Endodermal cell (in vitro differentiated cells): ENCODE measurements around the gene CTLA4. TPM values are rescaled to one million over a fixed set of nuclear protein-coding genes. Genes with fewer than 3 reads are reported as not detected.

ENCODE experiments used
- DNase-seq: peaks from one replicate; pipeline ENCODE4 v3.0.0-alpha.2; 2017
- H3K27ac ChIP-seq: 2 replicates; pipeline ENCODE4 v1.5.1; 2013; ENCODE audit warnings: mild to moderate bottlenecking, low read depth, low read length, moderate library complexity
- H3K27me3 ChIP-seq: 2 replicates; pipeline ENCODE4 v1.6.1; 2013; ENCODE audit warnings: mild to moderate bottlenecking, low read length, moderate library complexity; ENCODE audit not compliant: insufficient read depth, control insufficient read depth, poor library complexity, severe bottlenecking
- H3K36me3 ChIP-seq: 2 replicates; pipeline ENCODE4 v1.7.0; 2013; ENCODE audit warnings: mild to moderate bottlenecking, low read length, moderate library complexity; ENCODE audit not compliant: control insufficient read depth, insufficient read depth
- H3K4me1 ChIP-seq: one replicate; pipeline ENCODE4 v1.7.0; 2013; ENCODE audit warnings: low read length; ENCODE audit not compliant: control insufficient read depth, insufficient read depth
- H3K4me3 ChIP-seq: 2 replicates; pipeline ENCODE4 v1.5.1; 2013; ENCODE audit warnings: mild to moderate bottlenecking, low read length, moderate library complexity
- H3K9ac ChIP-seq: 2 replicates; pipeline ENCODE4 v1.6.1; 2013; ENCODE audit warnings: mild to moderate bottlenecking, low read length, moderate library complexity; ENCODE audit not compliant: poor library complexity, severe bottlenecking; ENCODE audit errors: extremely low read depth
- H3K9me3 ChIP-seq: 2 replicates; pipeline ENCODE4 v1.6.1; 2013; ENCODE audit warnings: mild to moderate bottlenecking, low read length, moderate library complexity; ENCODE audit not compliant: control insufficient read depth
- H3K27ac Mint-ChIP-seq: 2 replicates; pipeline ENCODE4 v1.8.0; 2020; ENCODE audit warnings: mixed read lengths
- H3K27me3 Mint-ChIP-seq: 2 replicates; pipeline ENCODE4 v1.8.0; 2021; ENCODE audit warnings: mild to moderate bottlenecking, mixed read lengths; ENCODE audit not compliant: insufficient read depth
- H3K36me3 Mint-ChIP-seq: 2 replicates; pipeline ENCODE4 v1.8.0; 2020; ENCODE audit warnings: low read depth, mixed read lengths
- H3K4me1 Mint-ChIP-seq: 2 replicates; pipeline ENCODE4 v1.8.0; 2020; ENCODE audit warnings: mixed read lengths
- H3K4me3 Mint-ChIP-seq: 2 replicates; pipeline ENCODE4 v1.8.0; 2020; ENCODE audit warnings: mild to moderate bottlenecking, moderate library complexity, mixed read lengths
- H3K9me3 Mint-ChIP-seq: 2 replicates; pipeline ENCODE4 v1.8.0; 2020; ENCODE audit warnings: mild to moderate bottlenecking, mixed read lengths
- WGBS, 2 experiments: methylation state at CpG; one replicate each; pipeline versions ENCODE4 v1.1.5 to v1.1.7; 2013; ENCODE audit warnings: missing lambda C conversion rate in 2 of 2, mixed read lengths in 1 of 2; ENCODE audit not compliant: insufficient coverage in 1 of 2, insufficient read length in 1 of 2; 5-methylcytosine and 5-hydroxymethylcytosine counted together
- total RNA-seq, 2 donors: library from RNA; stranded (reverse); fragmentation: NEBNext Ultra II Directional in 1 of 2; extraction: Animal tissue kit (Norgen Biotek cat#: 25700) in 1 of 2; gene quantifications; 2 replicates in 1 of 2; 3 replicates in 1 of 2; pipeline ENCODE4 v1.2.1, GENCODE V29; 2021
- TF ChIP-seq, protein P1 (sequence below): fragments of 200-600 bp; sonication (generic); conservative IDR thresholded peaks from 2 replicates; pipeline ENCODE4 v1.5.0; 2021; ENCODE audit warnings: antibody characterized with exemption, mild to moderate bottlenecking

The CTLA4 gene
- total RNA-seq, 2 donors from 2014 or later, result not detected

DNA sequence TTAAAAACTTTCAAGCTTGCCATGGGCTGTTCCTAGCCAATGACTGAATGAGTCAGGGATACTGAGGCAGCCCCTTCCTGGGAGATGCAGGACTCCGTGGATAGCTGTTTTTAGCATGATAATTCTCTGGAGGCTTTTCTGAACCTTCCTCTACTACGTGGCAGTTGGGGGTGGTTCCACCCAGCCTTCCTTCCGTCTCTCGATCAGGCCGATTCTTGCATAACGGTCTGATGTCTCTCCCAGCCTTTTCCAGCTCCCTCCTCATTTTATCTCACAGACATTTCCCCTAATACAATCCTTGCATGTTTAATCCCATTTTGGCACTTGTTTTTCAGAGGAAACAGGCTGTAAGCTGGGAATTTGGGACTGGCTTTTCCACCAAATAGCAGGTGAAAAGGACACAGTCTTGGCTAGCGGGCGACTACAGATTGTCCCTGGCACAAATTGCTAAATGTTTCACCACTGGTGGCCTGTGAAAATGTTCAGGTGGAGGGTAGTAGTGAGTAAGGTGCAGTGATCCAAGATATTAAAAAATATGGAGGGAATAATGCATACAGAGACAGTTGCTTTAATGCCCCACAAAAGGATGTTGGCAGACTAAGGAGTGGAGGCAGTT lies 21.0 kb upstream of the CTLA4 start:
- 88 to 89% methylated on average over 6 to 8 of the region's 8 CpGs for WGBS, 2 experiments
- no peaks in the 10 kb centered on the region for H3K9me3 Mint-ChIP-seq
- peaks cover 4% of the 10 kb centered on the region for H3K27me3 Mint-ChIP-seq
- H3K27ac Mint-ChIP-seq, result no peak overlapping the region
- no peaks in the 10 kb centered on the region for H3K4me1 Mint-ChIP-seq
- no peaks in the 10 kb centered on the region for H3K36me3 Mint-ChIP-seq
- no peak overlapping the region for H3K4me3 Mint-ChIP-seq
- no peak for DNase-seq
- no peaks in the 10 kb centered on the region for H3K36me3 ChIP-seq
- H3K27me3 ChIP-seq, result peaks cover 23% of the 10 kb centered on the region
- H3K4me1 ChIP-seq, result no peaks in the 10 kb centered on the region
- no peak overlapping the region for H3K9ac ChIP-seq
- no peak overlapping the region for H3K27ac ChIP-seq
- TF ChIP-seq, protein P1, sequence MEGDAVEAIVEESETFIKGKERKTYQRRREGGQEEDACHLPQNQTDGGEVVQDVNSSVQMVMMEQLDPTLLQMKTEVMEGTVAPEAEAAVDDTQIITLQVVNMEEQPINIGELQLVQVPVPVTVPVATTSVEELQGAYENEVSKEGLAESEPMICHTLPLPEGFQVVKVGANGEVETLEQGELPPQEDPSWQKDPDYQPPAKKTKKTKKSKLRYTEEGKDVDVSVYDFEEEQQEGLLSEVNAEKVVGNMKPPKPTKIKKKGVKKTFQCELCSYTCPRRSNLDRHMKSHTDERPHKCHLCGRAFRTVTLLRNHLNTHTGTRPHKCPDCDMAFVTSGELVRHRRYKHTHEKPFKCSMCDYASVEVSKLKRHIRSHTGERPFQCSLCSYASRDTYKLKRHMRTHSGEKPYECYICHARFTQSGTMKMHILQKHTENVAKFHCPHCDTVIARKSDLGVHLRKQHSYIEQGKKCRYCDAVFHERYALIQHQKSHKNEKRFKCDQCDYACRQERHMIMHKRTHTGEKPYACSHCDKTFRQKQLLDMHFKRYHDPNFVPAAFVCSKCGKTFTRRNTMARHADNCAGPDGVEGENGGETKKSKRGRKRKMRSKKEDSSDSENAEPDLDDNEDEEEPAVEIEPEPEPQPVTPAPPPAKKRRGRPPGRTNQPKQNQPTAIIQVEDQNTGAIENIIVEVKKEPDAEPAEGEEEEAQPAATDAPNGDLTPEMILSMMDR, result no peak
- H3K9me3 ChIP-seq, result no peaks in the 10 kb centered on the region
- no peak overlapping the region for H3K4me3 ChIP-seq

DNA sequence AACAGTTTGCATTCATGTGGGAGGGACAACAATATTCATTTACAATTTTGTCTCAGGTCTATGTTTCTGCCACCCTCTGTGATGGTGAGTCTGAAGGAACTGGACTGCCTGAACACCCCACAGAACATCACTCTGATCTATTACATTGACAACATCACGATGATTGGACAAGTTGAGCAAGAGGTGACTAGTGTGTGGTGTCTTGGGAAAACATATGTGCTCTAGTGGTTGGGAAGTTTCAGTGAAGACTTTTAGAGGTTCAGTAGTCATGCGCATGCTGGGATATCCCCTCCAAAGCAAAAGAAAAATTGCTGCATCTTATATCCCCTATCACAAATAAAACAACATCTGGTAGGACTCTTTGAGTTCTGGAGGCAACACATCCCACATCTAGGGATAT lies 18.6 kb upstream of the CTLA4 start:
- Histone ChIP-seq H3K9ac (no peak overlapping the region), H3K36me3 (no peaks in the 10 kb centered on the region), H3K27me3 (peaks cover 28% of the 10 kb centered on the region), H3K4me3 (no peak overlapping the region), H3K4me1 (no peaks in the 10 kb centered on the region), H3K9me3 (no peaks in the 10 kb centered on the region), H3K27ac (no peak overlapping the region)
- H3K36me3 Mint-ChIP-seq, result no peaks in the 10 kb centered on the region
- TF ChIP-seq, protein P1, result no peak
- no peaks in the 10 kb centered on the region for H3K9me3 Mint-ChIP-seq
- H3K4me1 Mint-ChIP-seq, result no peaks in the 10 kb centered on the region
- peaks cover 4% of the 10 kb centered on the region for H3K27me3 Mint-ChIP-seq
- H3K4me3 Mint-ChIP-seq, result no peak overlapping the region
- WGBS, 2 experiments, result 72% methylated on average over 2 of the region's 2 CpGs; no CpG with 5 or more reads in 1 of the 2 experiments
- no peak for DNase-seq
- no peak overlapping the region for H3K27ac Mint-ChIP-seq

DNA sequence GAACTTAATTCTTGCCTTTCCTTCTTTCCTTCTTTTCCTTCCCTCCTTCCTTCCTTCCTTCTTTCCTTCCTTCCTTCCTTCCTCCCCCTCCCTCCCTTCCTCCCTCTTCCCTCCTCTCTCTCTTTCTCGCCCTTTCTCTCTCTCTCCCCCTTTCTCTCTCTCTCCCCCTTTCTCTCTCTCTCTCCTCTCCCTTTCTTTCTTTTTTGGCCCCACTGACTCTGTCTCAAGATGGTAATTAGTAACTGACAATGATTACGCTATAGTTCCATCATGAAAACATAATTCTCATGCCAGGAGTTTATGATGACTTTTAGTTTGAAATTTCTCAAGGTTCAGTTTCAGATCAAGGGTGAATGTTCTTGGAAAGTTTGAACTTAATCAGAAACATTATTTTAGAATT lies 14.8 kb upstream of the CTLA4 start:
- H3K27me3 Mint-ChIP-seq, result peaks cover 2% of the 10 kb centered on the region
- Histone ChIP-seq H3K36me3 (no peaks in the 10 kb centered on the region), H3K27me3 (peaks cover 39% of the 10 kb centered on the region), H3K9ac (no peak overlapping the region), H3K4me3 (no peak overlapping the region), H3K27ac (no peak overlapping the region), H3K9me3 (no peaks in the 10 kb centered on the region), H3K4me1 (no peaks in the 10 kb centered on the region)
- H3K9me3 Mint-ChIP-seq, result no peaks in the 10 kb centered on the region
- no peaks in the 10 kb centered on the region for H3K4me1 Mint-ChIP-seq
- 93% methylated on average over 2 of the region's 2 CpGs; no CpG with 5 or more reads in 1 of the 2 experiments for WGBS, 2 experiments
- TF ChIP-seq, protein P1, result no peak
- no peak overlapping the region for H3K27ac Mint-ChIP-seq
- no peaks in the 10 kb centered on the region for H3K36me3 Mint-ChIP-seq
- H3K4me3 Mint-ChIP-seq, result no peak overlapping the region
- no peak for DNase-seq
